Middle frontal gyrus (tissue), 1 donor: ENCODE results near the gene SLC2A4RG.
"Not testable (repeated sequence)": the region's sequence is repeated elsewhere in the genome, so short reads cannot be mapped to it uniquely, and the experiment has no call there.

Source experiments
- DNase-seq: peaks from one replicate; pipeline ENCODE4 v3.0.0-alpha.2; 2015; ENCODE audit warnings: low spot score; ENCODE audit errors: extremely low spot score

SLC2A4RG gene

DNA sequence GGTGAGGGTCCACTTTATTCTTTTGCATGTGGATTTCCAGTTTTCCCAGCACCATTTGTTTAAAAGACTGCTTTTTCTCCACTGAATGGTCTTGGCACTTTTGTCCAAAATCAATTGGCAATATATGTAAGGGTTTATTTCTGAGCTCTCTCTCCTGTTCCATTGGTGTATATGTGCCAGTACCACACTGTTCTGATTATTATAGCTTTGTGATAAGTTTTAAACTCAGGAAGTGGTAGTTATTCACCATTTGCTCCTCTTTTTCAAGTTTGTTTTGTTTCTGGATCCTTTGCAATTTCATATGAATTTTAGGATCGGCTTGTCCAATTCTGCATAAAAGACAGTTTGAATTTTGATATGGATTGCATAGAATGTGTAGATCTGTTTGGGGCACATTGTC lies 27.4 kb upstream of the SLC2A4RG start:
- no peak for DNase-seq

DNA sequence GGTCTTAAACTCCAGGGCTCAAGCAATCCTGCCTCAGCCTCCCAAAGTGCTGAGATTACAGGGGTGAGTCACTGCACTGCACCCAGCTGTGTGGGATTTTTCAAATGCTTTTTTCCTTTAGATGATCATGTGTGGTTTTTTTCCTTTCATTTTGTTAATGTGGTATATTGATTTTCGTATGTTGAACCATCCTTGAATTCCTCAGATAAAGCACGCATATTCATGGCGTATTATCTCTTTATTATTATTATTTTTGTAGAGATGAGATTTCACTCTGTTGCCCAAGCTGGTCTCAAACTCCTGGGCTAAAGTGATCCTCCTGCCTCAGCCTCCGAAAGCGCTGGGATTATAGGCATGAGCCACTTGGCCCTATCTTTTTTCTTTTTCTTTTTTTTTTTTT lies 24.7 kb upstream of the SLC2A4RG start:
- no peak for DNase-seq

DNA sequence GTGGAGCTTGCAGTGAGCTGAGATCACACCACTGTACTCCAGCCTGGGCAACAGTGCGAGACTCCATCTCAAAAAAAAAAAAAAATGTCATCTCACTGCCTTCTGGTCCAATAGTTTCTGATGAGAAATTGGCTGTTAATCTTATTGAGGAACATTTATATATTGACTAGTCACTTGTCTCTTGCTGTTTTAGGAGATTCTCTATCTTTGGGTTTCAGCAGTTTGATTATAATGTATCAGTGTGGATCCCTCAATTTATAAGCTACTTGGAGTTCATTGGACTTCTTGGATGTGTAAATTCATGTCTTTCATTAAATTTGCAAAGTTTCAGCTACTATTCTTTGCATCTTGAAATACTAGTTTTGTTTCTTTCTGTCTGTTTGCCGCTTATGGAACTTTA lies 20.6 kb upstream of the SLC2A4RG start:
- no peak for DNase-seq

DNA sequence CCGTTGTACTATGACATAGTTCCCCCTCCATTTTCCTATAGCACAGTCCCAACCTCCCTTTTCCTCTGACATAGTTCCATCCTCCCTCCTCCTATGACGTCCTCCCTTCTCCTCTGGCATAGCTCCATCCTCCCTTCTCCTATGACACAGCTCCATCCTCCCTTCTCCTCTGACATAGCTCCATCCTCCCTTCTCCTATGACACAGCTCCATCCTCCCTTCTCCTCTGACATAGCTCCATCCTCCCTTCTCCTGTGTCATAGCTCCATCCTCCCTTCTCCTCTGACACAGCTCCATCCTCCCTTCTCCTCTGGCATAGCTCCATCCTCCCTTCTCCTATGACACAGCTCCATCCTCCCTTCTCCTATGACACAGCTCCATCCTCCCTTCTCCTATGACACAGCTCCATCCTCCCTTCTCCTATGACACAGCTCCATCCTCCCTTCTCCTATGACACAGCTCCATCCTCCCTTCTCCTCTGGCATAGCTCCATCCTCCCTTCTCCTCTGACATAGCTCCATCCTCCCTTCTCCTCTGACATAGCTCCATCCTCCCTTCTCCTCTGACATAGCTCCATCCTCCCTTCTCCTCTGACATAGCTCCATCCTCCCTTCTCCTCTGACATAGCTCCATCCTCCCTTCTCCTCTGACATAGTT lies 16.5 kb upstream of the SLC2A4RG start:
- not testable (repeated sequence) for DNase-seq

DNA sequence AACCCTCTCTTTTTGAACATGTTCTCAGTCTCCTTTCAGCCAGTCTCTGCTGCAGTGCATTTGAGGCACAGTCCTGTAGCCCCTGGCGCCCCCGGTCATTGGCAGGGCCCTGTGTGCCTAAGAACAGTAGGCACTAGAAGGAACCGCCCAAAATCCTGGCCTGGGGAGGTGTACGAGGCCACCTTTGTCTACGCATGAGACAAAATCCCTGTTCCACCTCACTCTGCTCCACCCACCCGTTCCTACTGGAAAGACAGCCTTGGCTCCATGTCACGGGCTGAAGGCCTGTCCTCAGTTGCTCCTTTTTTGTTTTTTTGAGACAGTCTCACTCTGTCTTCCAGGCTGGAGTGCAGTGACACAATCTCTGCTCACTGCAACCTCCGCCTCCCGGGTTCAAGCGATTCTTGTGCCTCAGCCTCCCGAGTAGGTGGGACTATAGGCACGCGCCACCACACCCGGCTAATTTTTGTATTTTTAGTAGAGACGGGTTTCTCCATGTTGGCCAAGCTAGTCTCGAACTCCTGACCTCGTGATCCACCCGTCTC lies 9.3 kb upstream of the SLC2A4RG start:
- not testable (repeated sequence) for DNase-seq

DNA sequence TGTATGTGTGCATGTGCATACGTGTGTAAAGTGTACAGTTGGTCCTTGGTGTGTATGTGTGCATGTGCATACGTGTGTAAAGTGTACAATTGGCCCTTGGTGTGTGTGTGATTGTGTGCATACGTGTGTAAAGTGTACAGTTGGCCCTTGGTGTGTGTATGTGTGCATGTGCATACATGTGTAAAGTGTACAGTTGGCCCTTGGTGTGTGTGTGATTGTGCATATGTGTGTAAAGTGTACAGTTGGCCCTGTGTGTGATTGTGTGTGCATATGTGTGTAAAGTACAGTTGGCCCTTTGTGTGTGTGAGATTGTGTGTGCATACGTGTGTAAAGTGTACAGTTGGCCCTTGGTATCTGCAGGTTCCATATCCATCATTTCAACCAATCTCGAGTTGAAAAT lies 8.2 kb upstream of the SLC2A4RG start:
- DNase-seq = no peak

DNA sequence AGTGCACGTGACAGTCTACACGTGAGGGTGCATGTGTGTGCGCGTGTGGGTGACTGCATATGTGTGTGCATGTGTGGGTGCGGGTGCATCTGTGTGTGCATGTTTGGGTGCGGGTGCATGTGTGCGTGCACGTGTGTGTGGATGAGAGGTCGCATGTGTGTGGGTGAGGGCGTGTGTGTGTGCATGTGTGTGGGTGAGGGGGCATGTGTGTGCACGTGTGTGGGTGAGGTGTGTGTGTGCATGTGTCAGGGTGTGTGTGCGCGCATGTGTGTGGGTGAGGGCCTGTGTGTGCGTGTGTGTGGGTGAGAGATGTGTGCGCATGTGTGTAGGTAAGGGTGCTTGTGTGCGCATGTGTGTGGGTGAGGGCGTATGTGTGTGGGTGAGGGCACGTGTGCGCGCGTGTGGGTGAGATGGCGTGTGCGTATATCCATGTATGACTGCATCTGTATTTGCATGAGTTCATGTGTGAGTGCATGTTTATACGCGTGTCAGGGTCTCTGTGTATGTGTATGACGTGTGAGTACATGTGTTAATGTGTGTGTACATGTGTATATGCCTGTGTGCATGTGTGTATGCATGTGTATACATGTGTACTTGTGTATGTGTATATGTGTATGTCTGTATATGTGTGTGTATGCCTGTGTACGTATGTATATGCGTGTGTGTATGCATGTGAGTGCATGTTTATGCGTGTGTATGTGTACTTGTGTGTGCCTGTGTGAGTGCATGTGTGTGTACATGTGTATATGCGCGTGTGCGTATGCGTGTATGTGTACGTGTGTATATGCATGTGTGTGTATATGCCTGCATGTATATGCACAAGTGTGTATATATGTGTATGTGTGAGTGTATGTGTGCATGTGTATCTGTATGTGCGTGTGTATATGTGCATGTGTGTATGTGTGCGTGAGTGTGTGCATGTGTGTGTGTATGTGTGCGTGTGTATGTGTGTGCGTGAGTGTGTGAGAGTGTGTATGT lies 7.2 kb upstream of the SLC2A4RG start:
- DNase-seq = no peak

DNA sequence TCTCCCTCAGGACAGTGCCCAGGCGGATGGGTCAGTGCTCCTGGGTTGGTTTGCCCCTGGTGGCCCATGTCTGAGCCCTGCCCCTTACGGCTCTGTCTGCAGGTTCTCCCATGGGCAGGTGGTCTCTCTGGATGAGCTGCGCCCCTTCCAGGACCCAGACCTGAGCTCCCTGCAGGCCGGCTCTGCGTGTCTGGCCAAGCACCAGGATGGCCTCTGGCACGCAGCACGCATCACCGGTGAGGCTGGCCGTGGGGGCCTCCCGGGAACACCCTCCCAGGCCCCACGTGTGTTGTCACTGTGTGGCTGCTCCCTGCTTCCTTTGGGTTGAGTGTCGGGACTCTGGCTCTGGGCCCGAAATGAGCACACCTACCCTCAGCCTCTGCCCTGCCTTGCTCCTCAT lies 6.5 kb upstream of the SLC2A4RG start:
- no peak for DNase-seq

DNA sequence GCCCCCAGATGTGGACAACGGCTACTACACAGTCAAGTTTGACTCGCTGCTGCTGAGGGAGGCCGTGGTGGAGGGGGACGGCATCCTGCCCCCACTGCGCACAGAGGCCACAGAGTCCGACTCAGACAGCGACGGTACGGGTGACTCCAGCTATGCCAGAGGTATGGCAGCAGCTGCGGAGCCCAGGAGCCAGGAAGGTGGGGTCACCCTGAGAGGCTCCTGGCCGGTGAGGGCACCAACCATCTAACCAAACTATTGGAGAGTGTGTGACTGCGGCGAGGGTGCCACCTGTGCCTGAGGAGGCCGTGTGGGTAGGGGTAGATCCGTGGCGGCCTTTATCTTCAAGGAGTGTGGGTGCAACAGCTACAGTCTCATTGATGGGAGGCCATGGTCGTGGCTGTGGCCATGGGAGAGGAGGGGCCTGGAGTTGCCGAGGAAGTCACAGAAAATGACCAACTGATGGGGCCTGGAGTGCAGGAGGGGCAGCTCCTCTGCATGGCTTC lies 5.9 kb upstream of the SLC2A4RG start:
- no peak for DNase-seq

DNA sequence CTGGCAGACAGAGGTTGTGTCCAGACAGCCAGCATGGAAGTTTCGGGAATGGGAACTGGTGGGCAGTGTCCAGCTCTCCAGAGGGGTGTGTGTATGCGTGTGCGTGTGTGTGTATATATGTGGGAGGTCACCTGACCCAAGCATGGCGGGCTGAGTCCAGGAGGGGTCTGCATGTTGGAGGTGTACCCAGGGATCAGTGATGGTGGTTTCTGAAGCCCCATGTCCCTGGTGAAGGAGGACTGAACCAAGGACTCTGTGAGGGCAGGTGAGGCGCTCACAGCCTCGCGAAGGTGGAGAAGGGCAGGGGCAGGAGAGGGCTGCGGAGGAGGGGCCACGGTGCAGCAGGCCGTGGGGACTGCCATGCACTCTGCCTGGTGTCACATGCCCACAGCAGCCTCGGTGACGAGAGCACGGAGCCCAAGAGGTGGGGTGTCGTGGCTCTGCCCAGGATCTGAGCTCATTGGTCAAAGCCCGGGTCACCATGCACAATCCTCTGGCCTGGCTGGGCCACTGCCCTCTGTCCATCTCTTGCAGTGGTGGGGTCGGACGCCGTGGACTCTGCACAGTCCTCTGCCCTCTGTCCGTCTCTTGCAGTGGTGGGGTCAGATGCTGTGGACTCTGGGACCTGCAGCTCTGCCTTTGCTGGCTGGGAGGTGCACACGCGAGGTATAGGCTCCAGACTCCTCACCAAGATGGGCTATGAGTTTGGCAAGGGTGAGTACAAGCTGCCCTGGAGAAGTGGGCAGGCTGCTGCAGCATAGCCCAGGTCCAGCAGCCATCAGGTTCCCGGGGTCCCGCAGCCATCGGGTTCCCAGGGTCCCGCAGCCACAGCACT lies 5.2 kb upstream of the SLC2A4RG start:
- no peak for DNase-seq

DNA sequence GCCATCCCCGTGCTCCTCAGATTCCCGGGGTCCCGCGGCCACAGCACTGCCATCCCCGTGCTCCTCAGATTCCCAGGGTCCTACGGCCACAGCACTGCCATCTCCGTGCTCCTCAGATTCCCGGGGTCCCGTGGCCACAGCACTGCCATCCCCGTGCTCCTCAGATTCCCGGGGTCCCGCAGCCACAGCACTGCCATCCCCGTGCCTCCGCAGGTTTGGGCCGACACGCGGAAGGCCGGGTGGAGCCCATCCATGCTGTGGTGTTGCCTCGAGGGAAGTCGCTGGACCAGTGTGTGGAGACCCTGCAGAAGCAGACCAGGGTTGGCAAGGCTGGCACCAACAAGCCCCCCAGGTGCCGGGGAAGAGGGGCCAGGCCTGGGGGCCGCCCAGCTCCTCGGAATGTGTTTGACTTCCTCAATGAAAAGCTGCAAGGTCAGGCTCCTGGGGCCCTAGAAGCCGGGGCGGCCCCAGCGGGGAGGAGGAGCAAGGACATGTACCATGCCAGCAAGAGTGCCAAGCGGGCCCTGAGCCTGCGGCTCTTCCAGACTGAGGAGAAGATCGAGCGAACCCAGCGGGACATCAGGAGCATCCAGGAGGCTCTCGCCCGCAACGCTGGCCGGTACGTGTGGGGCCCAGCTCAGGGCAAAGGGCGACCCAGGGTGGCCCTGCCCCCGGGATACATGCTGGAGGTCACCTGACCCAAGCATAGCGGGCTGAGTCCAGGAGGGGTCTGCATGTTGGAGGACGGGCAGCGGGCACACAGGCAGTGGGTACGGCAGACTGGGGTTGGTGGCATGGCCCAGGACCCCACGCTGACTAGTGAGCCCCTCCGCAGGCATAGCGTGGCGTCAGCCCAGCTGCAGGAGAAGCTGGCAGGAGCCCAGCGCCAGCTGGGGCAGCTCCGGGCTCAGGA lies 4.4 kb upstream of the SLC2A4RG start:
- DNase-seq = no peak

DNA sequence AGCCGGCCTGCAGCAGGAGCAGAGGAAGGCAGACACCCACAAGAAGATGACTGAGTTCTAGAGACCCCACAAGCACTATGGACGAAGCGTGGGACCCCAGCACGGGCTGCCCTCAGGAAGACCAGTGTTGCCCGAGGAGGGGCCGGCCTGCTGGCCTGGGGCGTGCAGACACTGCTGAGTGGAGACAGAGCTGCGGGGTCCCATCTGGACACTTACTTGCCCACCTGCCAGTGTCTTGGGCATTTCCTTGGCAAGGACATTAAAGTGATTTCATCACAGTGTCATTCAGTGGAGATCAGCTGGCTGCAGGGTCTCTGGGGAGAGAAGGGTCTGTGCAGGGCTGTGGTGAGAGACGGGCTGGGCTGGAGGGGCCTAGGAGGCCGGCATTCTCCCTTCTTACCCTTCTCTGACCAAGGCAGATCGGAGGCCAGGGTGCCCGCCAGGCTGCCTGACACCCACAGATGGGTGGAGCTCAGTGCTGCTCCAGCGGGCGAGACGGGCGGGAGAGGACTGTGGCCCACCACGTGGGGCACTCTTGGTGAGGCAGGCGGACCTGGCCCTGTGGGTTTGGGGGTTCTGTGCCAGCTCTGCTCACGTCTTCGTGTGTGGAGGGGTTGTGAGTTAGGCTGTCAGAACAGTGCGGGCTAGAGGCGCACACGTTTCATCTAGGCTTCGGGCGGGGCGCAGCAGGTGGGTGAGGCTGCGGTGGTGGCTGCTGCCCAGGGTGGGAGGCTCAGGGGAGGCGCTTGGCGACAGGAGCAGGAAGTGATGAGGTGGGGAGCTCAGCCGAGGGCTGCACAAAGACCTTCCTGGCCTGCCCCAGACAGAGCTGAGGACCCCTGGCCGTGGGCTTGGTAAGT lies 3.5 kb upstream of the SLC2A4RG start, which contains the start of gene LIME1:
Gene LIME1 (plus strand): TSS at position 806 of the 860 bp plus-strand sequence. CDS start 886 bp downstream, outside the sequence.
- no peak for DNase-seq

DNA sequence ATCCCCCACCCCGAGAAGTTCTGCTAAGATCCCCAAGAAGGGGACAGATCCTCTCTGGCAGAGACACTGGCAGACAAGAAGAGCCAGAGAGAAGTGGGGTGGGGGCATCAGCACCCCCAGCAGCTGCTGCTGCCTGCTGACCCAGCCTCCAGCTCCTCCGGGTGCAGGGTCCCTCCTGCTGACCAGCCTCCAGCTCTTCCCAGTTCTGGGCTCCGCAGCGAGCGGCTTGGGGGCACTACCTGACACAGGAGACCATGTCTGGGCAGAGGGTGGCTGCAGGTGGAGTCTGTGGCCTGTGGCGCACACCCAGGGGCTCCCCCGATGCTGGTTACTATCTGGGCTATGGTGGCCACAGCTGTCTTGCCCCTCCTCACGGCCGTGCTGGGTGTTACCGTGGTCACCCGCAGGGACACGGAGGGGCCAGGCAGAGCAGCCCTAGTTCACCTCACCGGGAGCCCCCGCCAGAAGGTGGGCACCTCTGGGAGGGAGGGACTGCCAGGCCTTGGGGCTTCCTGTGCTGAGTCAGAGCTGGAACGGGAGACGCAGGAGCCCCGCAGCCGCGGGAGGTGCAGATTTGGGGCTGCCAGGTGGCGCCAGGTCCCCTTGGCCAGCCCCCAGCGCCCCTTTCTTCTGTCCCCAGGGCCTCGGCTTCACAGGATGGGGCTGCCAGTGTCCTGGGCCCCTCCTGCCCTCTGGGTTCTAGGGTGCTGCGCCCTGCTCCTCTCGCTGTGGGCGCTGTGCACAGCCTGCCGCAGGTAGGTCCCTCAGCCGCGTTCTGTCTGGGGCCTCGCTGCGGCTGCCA lies 2.5 kb upstream of the SLC2A4RG start:
- no peak for DNase-seq

DNA sequence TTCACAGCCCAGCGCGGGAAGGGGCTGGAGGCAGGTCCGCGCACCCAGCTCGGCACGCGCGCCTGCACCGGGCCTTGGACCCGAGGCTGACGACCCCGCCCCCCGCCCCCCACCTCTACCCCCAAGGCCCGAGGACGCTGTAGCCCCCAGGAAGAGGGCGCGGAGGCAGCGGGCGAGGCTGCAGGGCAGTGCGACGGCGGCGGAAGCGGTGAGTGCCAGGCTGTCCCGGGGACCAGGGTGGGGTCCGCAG lies 2.0 kb upstream of the SLC2A4RG start:
- DNase-seq = no peak

DNA sequence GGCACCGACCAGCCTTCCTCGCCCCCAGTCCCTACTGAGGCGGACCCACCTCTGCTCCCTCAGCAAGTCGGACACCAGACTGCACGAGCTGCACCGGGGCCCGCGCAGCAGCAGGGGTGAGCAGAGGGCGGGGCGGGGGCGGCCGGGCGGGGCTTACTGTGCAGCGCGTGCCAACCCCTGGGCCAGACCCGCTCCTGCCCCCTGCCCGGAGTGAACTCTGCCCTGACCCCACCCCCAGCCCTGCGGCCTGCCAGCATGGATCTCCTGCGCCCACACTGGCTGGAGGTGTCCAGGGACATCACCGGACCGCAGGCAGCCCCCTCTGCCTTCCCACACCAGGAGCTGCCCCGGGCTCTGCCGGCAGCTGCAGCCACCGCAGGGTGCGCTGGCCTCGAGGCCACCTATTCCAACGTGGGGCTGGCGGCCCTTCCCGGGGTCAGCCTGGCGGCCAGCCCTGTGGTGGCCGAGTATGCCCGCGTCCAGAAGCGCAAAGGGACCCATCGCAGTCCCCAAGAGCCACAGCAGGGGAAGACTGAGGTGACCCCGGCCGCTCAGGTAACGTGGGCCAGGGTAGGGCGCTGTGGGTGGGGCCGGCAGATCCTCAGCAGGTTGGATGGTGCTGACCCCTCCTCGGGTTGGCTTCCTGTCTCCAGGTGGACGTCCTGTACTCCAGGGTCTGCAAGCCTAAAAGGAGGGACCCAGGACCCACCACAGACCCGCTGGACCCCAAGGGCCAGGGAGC lies 1.5 kb upstream of the SLC2A4RG start:
- DNase-seq = no peak

DNA sequence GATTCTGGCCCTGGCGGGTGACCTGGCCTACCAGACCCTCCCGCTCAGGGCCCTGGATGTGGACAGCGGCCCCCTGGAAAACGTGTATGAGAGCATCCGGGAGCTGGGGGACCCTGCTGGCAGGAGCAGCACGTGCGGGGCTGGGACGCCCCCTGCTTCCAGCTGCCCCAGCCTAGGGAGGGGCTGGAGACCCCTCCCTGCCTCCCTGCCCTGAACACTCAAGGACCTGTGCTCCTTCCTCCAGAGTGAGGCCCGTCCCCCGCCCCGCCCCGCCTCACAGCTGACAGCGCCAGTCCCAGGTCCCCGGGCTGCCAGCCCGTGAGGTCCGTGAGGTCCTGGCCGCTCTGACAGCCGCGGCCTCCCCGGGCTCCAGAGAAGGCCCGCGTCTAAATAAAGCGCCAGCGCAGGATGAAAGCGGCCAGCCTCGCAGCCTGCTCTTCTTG lies 868 bp upstream of the SLC2A4RG start:
- no peak for DNase-seq

DNA sequence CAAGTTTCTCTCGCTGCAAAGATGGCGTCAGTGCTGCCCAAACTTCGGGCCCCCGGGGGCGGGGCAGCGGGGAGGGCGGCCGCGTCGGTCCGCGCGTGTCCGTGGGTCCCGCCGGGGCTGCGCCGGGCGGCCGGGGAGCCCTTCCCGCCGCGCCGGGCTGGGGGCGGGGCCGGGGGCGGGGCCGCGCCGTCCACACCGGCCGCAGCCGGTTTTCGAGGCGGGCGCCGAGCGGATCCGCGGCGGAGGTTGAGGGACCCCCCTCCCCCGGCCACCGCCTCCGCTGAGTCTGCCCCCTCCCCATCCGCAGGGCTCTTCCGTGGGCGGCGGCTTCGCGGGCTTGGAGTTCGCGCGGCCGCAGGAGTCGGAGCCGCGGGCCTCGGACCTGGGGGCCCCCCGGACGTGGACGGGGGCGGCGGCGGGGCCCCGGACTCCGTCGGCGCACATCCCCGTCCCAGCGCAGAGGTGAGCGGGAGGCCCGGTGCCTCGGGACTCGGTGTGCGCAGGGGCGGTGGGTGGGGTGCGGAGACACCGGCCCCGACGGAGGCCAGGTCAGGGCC lies 572 bp downstream of the SLC2A4RG start:
- no peak for DNase-seq
